Colonic mucosa (tissue), 4 donors: ENCODE measurements around the gene GPATCH4. TPM values are rescaled to one million over a fixed set of nuclear protein-coding genes. Genes with fewer than 3 reads are reported as not detected.
"Not testable (repeated sequence)": the region's sequence is repeated elsewhere in the genome, so short reads cannot be mapped to it uniquely, and the experiment has no call there.

Experiments
- DNase-seq: peaks from one replicate; pipeline ENCODE4 v3.0.0-alpha.2; 2020
- H3K27ac ChIP-seq: fragments of 200-600 bp; one replicate; pipeline ENCODE4 v1.8.0; 2021
- H3K27me3 ChIP-seq: fragments of 200-600 bp; one replicate; pipeline ENCODE4 v1.8.0; 2021
- H3K36me3 ChIP-seq: fragments of 200-600 bp; one replicate; pipeline ENCODE4 v1.8.0; 2021
- H3K4me1 ChIP-seq: fragments of 200-600 bp; one replicate; pipeline ENCODE4 v1.8.0; 2021; ENCODE audit warnings: mild to moderate bottlenecking
- H3K4me3 ChIP-seq: fragments of 200-600 bp; one replicate; pipeline ENCODE4 v1.8.0; 2021
- H3K9ac ChIP-seq, 2 donors: one replicate each; pipeline ENCODE4 v1.7.0; 2013; ENCODE audit warnings: control low read depth in 2 of 2, low read depth in 2 of 2, low read length in 2 of 2
- H3K9me3 ChIP-seq: fragments of 200-600 bp; one replicate; pipeline ENCODE4 v1.8.0; 2021
- intact Hi-C: fragments of 100-400 bp; cut with DNase I; formaldehyde crosslinking; loops from one replicate; pipeline ENCODE4 v1.14.1; 2022
- total RNA-seq, 2 donors: library from RNA; stranded (reverse); fragmentation: NEBNext Ultra II Directional in 1 of 2; extraction: Animal tissue kit (Norgen Biotek cat#: 25700) in 1 of 2; gene quantifications; one replicate each; pipeline ENCODE4 v1.2.1, GENCODE V29; 2021
- TF ChIP-seq, protein P1 (sequence below): fragments of 200-600 bp; IDR thresholded peaks from one replicate; pipeline ENCODE4 v1.8.0; 2022; ENCODE audit warnings: antibody characterized with exemption, mild to moderate bottlenecking
- donor health status: healthy.
- donor health status: DM: no; HTN: no; CAD: no.
- donor health status: DM: no; HTN: no; CAD: no.

The GPATCH4 gene
- total RNA-seq, 2 donors from 2014 or later: 12.3 to 31.3 TPM

DNA sequence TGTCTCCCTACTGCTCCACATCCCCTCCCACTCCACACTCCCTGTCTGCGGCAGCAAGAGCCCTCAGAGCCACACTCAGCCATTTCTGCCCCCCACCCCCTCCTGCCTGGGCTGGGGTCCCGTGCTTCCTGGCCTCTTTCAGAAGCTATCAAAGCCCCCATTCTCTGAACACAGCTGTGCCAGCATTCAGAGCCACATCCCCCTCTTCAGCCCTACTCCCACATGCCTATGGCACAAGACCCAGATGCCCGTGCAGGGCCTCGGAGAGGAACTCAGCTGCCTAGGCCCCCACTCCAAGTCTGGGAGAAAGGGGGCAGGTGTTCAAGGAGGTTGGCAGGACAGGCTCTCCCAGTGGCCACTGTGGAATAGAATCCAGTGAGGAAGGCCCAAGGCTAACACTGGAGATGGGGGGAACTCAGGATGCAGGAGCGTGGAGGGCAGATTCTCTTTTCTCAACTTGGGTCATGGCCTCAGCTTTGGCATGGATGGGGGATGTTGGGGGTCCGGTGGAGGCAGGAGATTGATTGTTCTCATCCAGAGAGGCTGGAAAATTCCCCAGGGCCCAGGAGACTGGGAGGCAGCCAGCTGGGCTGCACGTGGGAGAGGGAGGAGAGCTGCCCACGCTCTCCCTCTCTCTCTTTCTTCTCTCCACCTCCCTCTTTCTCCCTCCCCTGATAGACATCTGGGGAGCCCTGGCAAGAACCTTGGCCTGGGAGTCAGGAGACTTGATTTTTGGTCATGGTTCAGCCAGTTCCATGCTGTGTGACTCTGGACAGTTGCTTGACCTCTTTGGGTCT, 37.1 kb upstream of the GPATCH4 start:
- TF ChIP-seq, protein P1, sequence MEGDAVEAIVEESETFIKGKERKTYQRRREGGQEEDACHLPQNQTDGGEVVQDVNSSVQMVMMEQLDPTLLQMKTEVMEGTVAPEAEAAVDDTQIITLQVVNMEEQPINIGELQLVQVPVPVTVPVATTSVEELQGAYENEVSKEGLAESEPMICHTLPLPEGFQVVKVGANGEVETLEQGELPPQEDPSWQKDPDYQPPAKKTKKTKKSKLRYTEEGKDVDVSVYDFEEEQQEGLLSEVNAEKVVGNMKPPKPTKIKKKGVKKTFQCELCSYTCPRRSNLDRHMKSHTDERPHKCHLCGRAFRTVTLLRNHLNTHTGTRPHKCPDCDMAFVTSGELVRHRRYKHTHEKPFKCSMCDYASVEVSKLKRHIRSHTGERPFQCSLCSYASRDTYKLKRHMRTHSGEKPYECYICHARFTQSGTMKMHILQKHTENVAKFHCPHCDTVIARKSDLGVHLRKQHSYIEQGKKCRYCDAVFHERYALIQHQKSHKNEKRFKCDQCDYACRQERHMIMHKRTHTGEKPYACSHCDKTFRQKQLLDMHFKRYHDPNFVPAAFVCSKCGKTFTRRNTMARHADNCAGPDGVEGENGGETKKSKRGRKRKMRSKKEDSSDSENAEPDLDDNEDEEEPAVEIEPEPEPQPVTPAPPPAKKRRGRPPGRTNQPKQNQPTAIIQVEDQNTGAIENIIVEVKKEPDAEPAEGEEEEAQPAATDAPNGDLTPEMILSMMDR: no peak
- no peak overlapping the region for H3K9ac ChIP-seq
- no peak overlapping the region for H3K4me3 ChIP-seq
- intact Hi-C loops: no loop called here
- peaks cover 29% of the 10 kb centered on the region for H3K27me3 ChIP-seq
- no peak for DNase-seq
- H3K27ac ChIP-seq: no peak overlapping the region
- no peaks in the 10 kb centered on the region for H3K36me3 ChIP-seq
- no peaks in the 10 kb centered on the region for H3K4me1 ChIP-seq
- no peaks in the 10 kb centered on the region for H3K9me3 ChIP-seq

DNA sequence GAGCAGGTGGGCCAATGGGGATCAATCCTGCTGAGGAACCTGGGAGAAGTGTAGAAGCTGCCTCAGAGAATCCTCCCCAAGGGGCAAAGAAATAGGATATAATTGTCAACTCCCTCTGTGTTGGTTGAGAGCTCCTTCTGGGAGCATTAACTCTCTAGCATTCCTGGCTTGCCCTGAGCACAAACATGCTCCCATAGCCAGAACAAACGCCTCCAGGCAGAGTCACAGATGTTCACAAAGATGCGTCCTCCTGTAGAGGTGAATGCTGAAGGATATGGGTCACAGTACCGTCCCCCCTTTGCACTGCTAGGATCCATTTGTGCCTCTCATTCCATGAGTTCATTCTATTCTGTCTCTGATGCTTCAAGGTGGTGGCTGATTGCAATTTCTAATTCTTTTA, 31.1 kb upstream of the GPATCH4 start:
- no peak overlapping the region for H3K4me3 ChIP-seq
- no peaks in the 10 kb centered on the region for H3K27me3 ChIP-seq
- intact Hi-C loops: no loop called here

DNA sequence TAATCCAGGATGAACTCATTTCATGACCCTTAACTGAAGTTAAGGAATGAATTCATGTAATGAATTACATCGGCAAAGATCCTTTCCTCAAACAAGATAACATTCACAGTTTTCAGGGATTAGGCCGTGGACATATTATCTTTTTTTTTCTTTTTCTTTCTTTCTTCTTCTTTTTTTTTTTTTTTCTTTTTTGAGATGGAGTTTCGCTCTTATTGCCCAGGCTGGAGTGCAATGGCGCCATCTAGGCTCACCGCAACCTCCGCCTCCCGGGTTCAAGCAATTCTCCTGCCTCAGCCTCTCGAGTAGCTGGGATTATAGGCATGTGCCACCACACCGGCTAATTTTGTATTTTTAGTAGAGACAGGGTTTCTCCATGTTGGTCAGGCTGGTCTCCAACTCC, 29.9 kb upstream of the GPATCH4 start:
- DNase-seq, intact Hi-C loops, H3K4me1 ChIP-seq, H3K9me3 ChIP-seq, H3K27me3 ChIP-seq, H3K36me3 ChIP-seq, H3K4me3 ChIP-seq, H3K27ac ChIP-seq, H3K9ac ChIP-seq: not testable (repeated sequence)

More for the DNA sequence above, 31.1 kb upstream of the GPATCH4 start:
- Histone ChIP-seq H3K36me3 (no peaks in the 10 kb centered on the region), H3K9ac (no peak overlapping the region), H3K9me3 (no peaks in the 10 kb centered on the region), H3K4me1 (no peaks in the 10 kb centered on the region), H3K27ac (no peak overlapping the region)
- TF ChIP-seq, protein P1: no peak
- DNase-seq: no peak

DNA sequence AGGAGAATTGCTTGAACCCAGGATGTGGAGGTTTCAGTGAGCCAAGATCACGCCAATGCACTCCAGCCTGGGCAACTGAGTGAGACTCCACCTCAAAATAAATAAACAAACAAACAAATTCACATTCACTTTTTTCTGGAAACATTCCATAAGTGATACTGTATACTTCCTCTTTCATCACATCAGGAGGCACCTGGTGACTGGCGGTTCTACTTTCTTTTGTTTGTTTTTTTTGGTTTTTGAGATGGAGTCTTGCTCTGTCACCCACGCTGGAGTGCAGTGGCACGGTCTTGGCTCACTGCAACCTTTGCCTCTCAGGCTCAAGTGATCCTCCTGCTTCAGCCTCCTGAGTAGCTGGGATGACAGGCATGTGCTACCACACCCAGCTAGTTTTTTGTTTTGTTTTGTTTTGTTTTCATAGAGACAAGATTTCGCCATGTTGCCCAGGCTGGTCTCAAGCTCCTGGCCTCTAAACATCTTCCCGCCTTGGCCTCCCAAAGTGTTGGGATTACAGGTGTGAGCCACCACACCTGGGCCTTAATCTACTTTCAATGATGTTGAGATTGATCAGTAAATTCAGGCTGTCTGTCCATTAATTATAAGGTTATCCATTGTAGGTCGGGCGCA, 28.7 kb upstream of the GPATCH4 start:
- DNase-seq: no peak
- H3K27me3 ChIP-seq: peaks cover 16% of the 10 kb centered on the region

DNA sequence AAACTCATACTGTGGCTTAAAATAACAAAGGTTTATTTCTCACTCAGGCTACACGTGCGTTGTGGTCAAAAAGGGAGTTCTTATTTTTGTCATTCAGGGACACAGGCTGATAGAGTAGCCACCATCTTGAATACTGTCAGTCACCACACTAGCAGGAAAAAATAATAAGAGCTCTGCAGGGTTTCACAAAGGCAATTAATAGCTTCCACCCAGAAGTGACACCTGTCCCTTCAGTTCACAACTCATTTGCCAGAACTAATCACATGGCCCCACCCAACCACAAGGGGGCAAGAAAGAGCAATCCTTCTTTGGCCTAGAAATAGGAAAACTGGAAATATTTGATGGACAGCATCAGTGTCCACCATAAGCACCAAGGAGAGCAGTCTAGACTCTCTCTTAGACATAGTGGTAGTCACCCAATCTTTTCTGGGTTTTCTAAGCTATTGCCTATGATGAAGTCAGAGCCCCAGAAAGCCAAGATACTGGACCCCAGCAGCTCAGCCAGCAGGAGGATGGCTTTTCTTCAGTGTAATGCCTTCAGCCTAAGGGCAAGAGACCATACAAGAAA, 26.1 kb upstream of the GPATCH4 start:
- no peak overlapping the region for H3K27ac ChIP-seq
- H3K36me3 ChIP-seq: no peaks in the 10 kb centered on the region
- H3K4me1 ChIP-seq: peaks cover 21% of the 10 kb centered on the region
- intact Hi-C loops: loop anchor here (10.0 kb wide), 1 partner anchor 237 kb away; the partner anchor contains the start of gene NTRK1
- TF ChIP-seq, protein P1: peak; percentile 48
- H3K4me3 ChIP-seq: no peak overlapping the region
- no peaks in the 10 kb centered on the region for H3K9me3 ChIP-seq
- H3K27me3 ChIP-seq: peaks cover 35% of the 10 kb centered on the region
- no peak overlapping the region for H3K9ac ChIP-seq
- peak; percentile 41 for DNase-seq

More for the DNA sequence above, 28.7 kb upstream of the GPATCH4 start:
- H3K9ac ChIP-seq: no peak overlapping the region
- H3K4me3 ChIP-seq: no peak overlapping the region
- TF ChIP-seq, protein P1: no peak
- intact Hi-C loops: loop anchor here (2.0 to 10.0 kb wide), 2 partner anchors 29 to 235 kb away; partner anchors contain the start of gene NTRK1
- H3K27ac ChIP-seq: no peak overlapping the region
- no peaks in the 10 kb centered on the region for H3K36me3 ChIP-seq
- H3K4me1 ChIP-seq: peaks cover 11% of the 10 kb centered on the region
- H3K9me3 ChIP-seq: no peaks in the 10 kb centered on the region
